Measurements from ENCODE around the gene NEURL2.

DNA sequence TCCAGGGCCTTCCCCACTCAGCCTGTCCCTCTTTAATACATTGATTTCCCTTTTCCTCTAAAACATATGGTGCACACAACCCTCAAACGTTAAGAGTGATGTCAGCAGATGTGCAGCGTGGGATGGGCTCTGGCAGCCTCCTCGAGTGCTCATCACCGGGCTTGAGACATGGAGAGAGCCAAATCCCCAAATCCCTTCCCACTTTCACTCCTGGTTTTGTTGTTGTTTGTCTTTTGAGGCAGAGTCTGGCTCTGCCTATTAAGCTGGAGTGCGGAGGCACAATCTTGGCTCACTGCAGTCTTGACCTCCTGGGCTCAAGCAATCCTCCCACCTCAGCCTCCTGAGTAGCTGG lies 26.8 kb upstream of the NEURL2 start:
- TF ChIP-seq, protein P1, sequence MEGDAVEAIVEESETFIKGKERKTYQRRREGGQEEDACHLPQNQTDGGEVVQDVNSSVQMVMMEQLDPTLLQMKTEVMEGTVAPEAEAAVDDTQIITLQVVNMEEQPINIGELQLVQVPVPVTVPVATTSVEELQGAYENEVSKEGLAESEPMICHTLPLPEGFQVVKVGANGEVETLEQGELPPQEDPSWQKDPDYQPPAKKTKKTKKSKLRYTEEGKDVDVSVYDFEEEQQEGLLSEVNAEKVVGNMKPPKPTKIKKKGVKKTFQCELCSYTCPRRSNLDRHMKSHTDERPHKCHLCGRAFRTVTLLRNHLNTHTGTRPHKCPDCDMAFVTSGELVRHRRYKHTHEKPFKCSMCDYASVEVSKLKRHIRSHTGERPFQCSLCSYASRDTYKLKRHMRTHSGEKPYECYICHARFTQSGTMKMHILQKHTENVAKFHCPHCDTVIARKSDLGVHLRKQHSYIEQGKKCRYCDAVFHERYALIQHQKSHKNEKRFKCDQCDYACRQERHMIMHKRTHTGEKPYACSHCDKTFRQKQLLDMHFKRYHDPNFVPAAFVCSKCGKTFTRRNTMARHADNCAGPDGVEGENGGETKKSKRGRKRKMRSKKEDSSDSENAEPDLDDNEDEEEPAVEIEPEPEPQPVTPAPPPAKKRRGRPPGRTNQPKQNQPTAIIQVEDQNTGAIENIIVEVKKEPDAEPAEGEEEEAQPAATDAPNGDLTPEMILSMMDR (IDR thresholded peaks at IDR 0.05 in 8 of 11, conservative IDR thresholded peaks at IDR 0.05 in 3 of 11): no peak
- TF ChIP-seq POLR2AphosphoS5 (IDR thresholded peaks at IDR 0.05) (no peak), POLR2A (IDR thresholded peaks at IDR 0.05) (no peak)

Measured in spleen (tissue), 7 donors.